ENCODE data around the gene OPRD1.
"Not testable (repeated sequence)": the region's sequence is repeated elsewhere in the genome, so short reads cannot be mapped to it uniquely, and the experiment has no call there.

Gene OPRD1

GRCh38 chr1:28803051-28803450, 8.9 kb upstream of the OPRD1 start:
- DNase-seq: no peak

- no peak for DNase-seq
Measured at GRCh38 chr1:28803662-28804061, 8.3 kb upstream of the OPRD1 start.

- DNase-seq: no peak
Measured at GRCh38 chr1:28804071-28804470, 7.9 kb upstream of the OPRD1 start.

- DNase-seq: no peak
Measured at GRCh38 chr1:28807046-28807445, 4.9 kb upstream of the OPRD1 start.

GRCh38 chr1:28807986-28808385, 4.0 kb upstream of the OPRD1 start:
- no peak for DNase-seq

GRCh38 chr1:28811369-28811765, 603 bp upstream of the OPRD1 start:
- DNase-seq: no peak

- DNase-seq: no peak
Measured at GRCh38 chr1:28812669-28813468, 899 bp downstream of the OPRD1 start.

- no peak for DNase-seq
Measured at GRCh38 chr1:28813931-28814465, 2.0 kb downstream of the OPRD1 start.

GRCh38 chr1:28815533-28816185, 3.7 kb downstream of the OPRD1 start:
- no peak for DNase-seq

GRCh38 chr1:28817133-28817532, 5.2 kb downstream of the OPRD1 start:
- no peak for DNase-seq

GRCh38 chr1:28819020-28819419, 7.0 kb downstream of the OPRD1 start:
- DNase-seq: no peak

- DNase-seq: no peak
Measured at GRCh38 chr1:28822799-28823198, 10.8 kb downstream of the OPRD1 start.

GRCh38 chr1:28824061-28824460, 12.1 kb downstream of the OPRD1 start:
- not testable (repeated sequence) for DNase-seq

GRCh38 chr1:28828227-28828858, 16.4 kb downstream of the OPRD1 start:
- not testable (repeated sequence) for DNase-seq

- DNase-seq: no peak
Measured at GRCh38 chr1:28830814-28831213, 18.8 kb downstream of the OPRD1 start.

- DNase-seq: no peak
Measured at GRCh38 chr1:28832966-28833365, 21.0 kb downstream of the OPRD1 start.

- no peak for DNase-seq
Measured at GRCh38 chr1:28833381-28833780, 21.4 kb downstream of the OPRD1 start.

GRCh38 chr1:28835237-28835650, 23.3 kb downstream of the OPRD1 start:
- DNase-seq: no peak

GRCh38 chr1:28836421-28836956, 24.5 kb downstream of the OPRD1 start:
- DNase-seq: no peak

GRCh38 chr1:28840928-28841544, 29.1 kb downstream of the OPRD1 start:
- no peak for DNase-seq

GRCh38 chr1:28845786-28846543, 34.0 kb downstream of the OPRD1 start:
- DNase-seq: peak in 1 of 2 experiments; percentile 6

GRCh38 chr1:28847207-28847606, 35.2 kb downstream of the OPRD1 start:
- DNase-seq: not testable (repeated sequence)
